GM12892 (cell line): ENCODE measurements around the gene EMILIN1.

Experiments
- POLR2A ChIP-seq: IDR thresholded peaks from 2 replicates; pipeline ENCODE4 v1.6.1; 2011; ENCODE audit warnings: low read depth, low read length, control low read depth
- POLR2AphosphoS5 ChIP-seq: IDR thresholded peaks from 2 replicates; pipeline ENCODE4 v1.6.1; 2011; ENCODE audit warnings: low read depth, low read length, control low read depth
- TAF1 ChIP-seq: IDR thresholded peaks from 2 replicates; pipeline ENCODE4 v1.6.1; 2011; ENCODE audit warnings: low read depth, mild to moderate bottlenecking, control low read depth, low read length, borderline replicate concordance

GRCh38 chr2:27109083-27109482 is 30.7 kb downstream of the EMILIN1 start:
- TF ChIP-seq POLR2A (no peak), POLR2AphosphoS5 (no peak), TAF1 (no peak)
